HEK293 (cell line): ENCODE data around the gene C3orf80.
A peak's percentile ranks its signal among the peaks of the same experiment; 100 is the strongest.

ENCODE experiments used
- BCL11B ChIP-seq: fragments of 450-650 bp; formaldehyde crosslinking; IDR thresholded peaks from 2 replicates; pipeline ENCODE4 v1.5.1; 2016; ENCODE audit warnings: low read depth, missing biosample characterization, missing genetic modification characterization
- EGR2 ChIP-seq: fragments of 450-650 bp; formaldehyde crosslinking; IDR thresholded peaks from 2 replicates; pipeline ENCODE4 v1.5.1; 2016; ENCODE audit warnings: low read depth, missing biosample characterization, missing genetic modification characterization
- GLIS2 ChIP-seq: fragments of 450-650 bp; formaldehyde crosslinking; IDR thresholded peaks from 2 replicates; pipeline ENCODE4 v1.5.1; 2016; ENCODE audit warnings: missing biosample characterization, missing genetic modification characterization
- HOXA7 ChIP-seq: sonication (generic); formaldehyde crosslinking; IDR thresholded peaks from 2 replicates; pipeline ENCODE4 v1.8.1; 2022; ENCODE audit warnings: missing genetic modification reagents, borderline replicate concordance
- HOXD13 ChIP-seq: sonication (generic); formaldehyde crosslinking; IDR thresholded peaks from 2 replicates; pipeline ENCODE4 v1.8.0; 2022; ENCODE audit warnings: missing genetic modification reagents, borderline replicate concordance
- KLF8 ChIP-seq: fragments of 450-650 bp; formaldehyde crosslinking; IDR thresholded peaks from 2 replicates; pipeline ENCODE4 v1.5.1; 2016; ENCODE audit warnings: missing biosample characterization, missing genetic modification characterization
- PRDM10 ChIP-seq: fragments of 450-650 bp; formaldehyde crosslinking; IDR thresholded peaks from 2 replicates; pipeline ENCODE4 v1.5.1; 2016; ENCODE audit warnings: missing biosample characterization, missing genetic modification characterization
- SP2 ChIP-seq: fragments of 450-650 bp; formaldehyde crosslinking; IDR thresholded peaks from 2 replicates; pipeline ENCODE4 v1.5.1; 2016; ENCODE audit warnings: missing biosample characterization, missing genetic modification characterization
- ZBTB7A ChIP-seq: fragments of 450-650 bp; formaldehyde crosslinking; IDR thresholded peaks from 2 replicates; pipeline ENCODE4 v1.5.1; 2016; ENCODE audit warnings: low read depth, missing biosample characterization, missing genetic modification characterization
- ZNF10 ChIP-seq: fragments of 450-650 bp; formaldehyde crosslinking; IDR thresholded peaks from 2 replicates; pipeline ENCODE4 v1.5.1; 2017; ENCODE audit warnings: missing biosample characterization, missing genetic modification characterization
- ZNF132 ChIP-seq: fragments of 450-650 bp; formaldehyde crosslinking; IDR thresholded peaks from 2 replicates; pipeline ENCODE4 v1.5.1; 2017; ENCODE audit warnings: missing biosample characterization, missing genetic modification characterization, borderline replicate concordance
- ZNF148 ChIP-seq: fragments of 450-650 bp; formaldehyde crosslinking; IDR thresholded peaks from 2 replicates; pipeline ENCODE4 v1.5.0; 2017; ENCODE audit warnings: missing biosample characterization, missing genetic modification characterization, borderline replicate concordance
- ZNF26 ChIP-seq: fragments of 450-650 bp; formaldehyde crosslinking; IDR thresholded peaks from 2 replicates; pipeline ENCODE4 v1.5.1; 2016; ENCODE audit warnings: missing biosample characterization, missing genetic modification characterization
- ZNF266 ChIP-seq: fragments of 450-650 bp; formaldehyde crosslinking; IDR thresholded peaks from 2 replicates; pipeline ENCODE4 v1.5.1; 2016; ENCODE audit warnings: missing biosample characterization, missing genetic modification characterization, low read depth
- ZNF280C ChIP-seq: fragments of 450-650 bp; formaldehyde crosslinking; IDR thresholded peaks from 2 replicates; pipeline ENCODE4 v1.5.1; 2016; ENCODE audit warnings: missing biosample characterization, missing genetic modification characterization
- ZNF280D ChIP-seq: fragments of 450-650 bp; formaldehyde crosslinking; IDR thresholded peaks from 2 replicates; pipeline ENCODE4 v1.5.1; 2016; ENCODE audit warnings: missing biosample characterization, missing genetic modification characterization
- ZNF335 ChIP-seq: fragments of 450-650 bp; formaldehyde crosslinking; conservative IDR thresholded peaks from 2 replicates; pipeline ENCODE4 v1.5.1; 2016; ENCODE audit warnings: missing biosample characterization, missing genetic modification characterization
- ZNF350 ChIP-seq: fragments of 450-650 bp; formaldehyde crosslinking; IDR thresholded peaks from 2 replicates; pipeline ENCODE4 v1.5.0; 2017; ENCODE audit warnings: missing biosample characterization, mild to moderate bottlenecking, missing genetic modification characterization
- ZNF560 ChIP-seq: fragments of 450-650 bp; formaldehyde crosslinking; IDR thresholded peaks from 2 replicates; pipeline ENCODE4 v1.5.1; 2017; ENCODE audit warnings: missing biosample characterization, missing genetic modification characterization, borderline replicate concordance
- ZNF664 ChIP-seq: fragments of 450-650 bp; formaldehyde crosslinking; IDR thresholded peaks from 2 replicates; pipeline ENCODE4 v1.5.1; 2016; ENCODE audit warnings: missing biosample characterization, missing genetic modification characterization
- ZNF692 ChIP-seq: fragments of 450-650 bp; formaldehyde crosslinking; IDR thresholded peaks from 2 replicates; pipeline ENCODE4 v1.5.1; 2016; ENCODE audit warnings: missing biosample characterization, missing genetic modification characterization
- ZSCAN18 ChIP-seq: fragments of 450-650 bp; formaldehyde crosslinking; IDR thresholded peaks from 2 replicates; pipeline ENCODE4 v1.5.1; 2016; ENCODE audit warnings: missing biosample characterization, missing genetic modification characterization
- ZSCAN30 ChIP-seq: fragments of 450-650 bp; IDR thresholded peaks from 2 replicates; pipeline ENCODE4 v1.5.1; 2018; ENCODE audit warnings: missing biosample characterization, mild to moderate bottlenecking, missing genetic modification characterization, moderate library complexity

The C3orf80 gene

GRCh38 chr3:160180581-160181216, 44.5 kb upstream of the C3orf80 start (continued):
- TF ChIP-seq PRDM10 (tag by site-specific recombination) = peak; percentile 32; the same call in 1 of the 2 replicates
- no peak for TF ChIP-seq GLIS2 (tag by site-specific recombination)
- peak; percentile 74; the same call in 1 of the 2 replicates for TF ChIP-seq ZSCAN30
- no peak for TF ChIP-seq ZNF560 (tag by site-specific recombination)
- no peak for TF ChIP-seq ZNF26 (tag by site-specific recombination)
- TF ChIP-seq ZNF692 (tag by site-specific recombination) = no peak
- TF ChIP-seq ZBTB7A (tag by site-specific recombination) = no peak
- TF ChIP-seq KLF8 (tag by site-specific recombination) = no peak
- 0 out of 2 replicates have a peak, but pooled peaks have one; percentile 7 for TF ChIP-seq ZNF664 (tag by site-specific recombination)
- TF ChIP-seq HOXA7 (CRISPR knock-in tag) = no peak
- no peak for TF ChIP-seq HOXD13 (CRISPR knock-in tag)
- TF ChIP-seq EGR2 (tag by site-specific recombination) = 0 out of 2 replicates have a peak, but pooled peaks have one; percentile 30
- TF ChIP-seq ZSCAN18 (tag by site-specific recombination) = no peak
- TF ChIP-seq ZNF266 = no peak
- no peak for TF ChIP-seq ZNF132 (tag by site-specific recombination)
- no peak for TF ChIP-seq SP2
- peak; percentile 29; the same call in 1 of the 2 replicates for TF ChIP-seq ZNF335 (tag by site-specific recombination)
- TF ChIP-seq ZNF280C (tag by site-specific recombination) = no peak
- no peak for TF ChIP-seq ZNF350 (tag by site-specific recombination)
- TF ChIP-seq ZNF148 (tag by site-specific recombination) = no peak
- TF ChIP-seq BCL11B (tag by site-specific recombination) = 0 out of 2 replicates have a peak, but pooled peaks have one; percentile 44
- no peak for TF ChIP-seq ZNF280D (tag by site-specific recombination)
- TF ChIP-seq ZNF10 = no peak
